22Rv1 (cell line): ENCODE data around the gene RBM20.

Experiments
- CTCF ChIP-seq: fragments of 450-650 bp; IDR thresholded peaks from 2 replicates; pipeline ENCODE4 v1.5.1; 2017; ENCODE audit warnings: mild to moderate bottlenecking
- ZFX ChIP-seq: fragments of 450-650 bp; IDR thresholded peaks from 2 replicates; pipeline ENCODE4 v1.6.1; 2017; ENCODE audit warnings: antibody characterized with exemption, borderline replicate concordance

- TF ChIP-seq CTCF (no peak), ZFX (no peak)
Observed at GRCh38 chr10:110637558-110638053, 6.5 kb upstream of the RBM20 start.
